HEK293 (cell line): Measurements from ENCODE around the gene LMO7.
A peak's percentile ranks its signal among the peaks of the same experiment; 100 is the strongest.

Experiments used
- CTCF ChIA-PET: fragments of 350-600 bp; formaldehyde crosslinking; extraction: SDS; loops from one replicate; lab custom pipeline; 2021; ENCODE audit warnings: antibody characterized with exemption; lab: Yijun Ruan, JAX
- POLR2A ChIA-PET: fragments of 300-600 bp; formaldehyde crosslinking; extraction: SDS; loops from one replicate; lab custom pipeline; 2020; ENCODE audit warnings: antibody characterized with exemption, inconsistent platforms; lab: Yijun Ruan, JAX
- H3K27ac ChIP-seq: fragments of 200-500 bp; sonication (Bioruptor generic); 2 replicates; pipeline ENCODE4 v1.5.1; 2014; ENCODE audit warnings: low read depth, low read length, control low read depth, inconsistent platforms; ENCODE audit errors: extremely low read depth
- H3K36me3 ChIP-seq, 2 experiments: fragments of 200-500 bp in 1 of 2; sonication (Bioruptor generic) in 1 of 2; 1 replicate in 1 of 2; 2 replicates in 1 of 2; pipeline ENCODE4 v1.5.1; 2014 to 2017; ENCODE audit warnings: inconsistent platforms in 2 of 2, low read length in 2 of 2; ENCODE audit not compliant: control insufficient read depth in 2 of 2, insufficient read depth in 1 of 2
- H3K4me1 ChIP-seq: fragments of 200-500 bp; sonication (Bioruptor generic); 2 replicates; pipeline ENCODE4 v1.5.1; 2014; ENCODE audit warnings: mild to moderate bottlenecking, low read length, inconsistent platforms; ENCODE audit not compliant: control insufficient read depth, insufficient read depth
- H3K4me3 ChIP-seq: 2 replicates; pipeline ENCODE4 v1.5.1; 2011; ENCODE audit warnings: low read depth, mild to moderate bottlenecking, control low read depth, low read length, moderate library complexity
- H3K9me3 ChIP-seq: fragments of 200-500 bp; sonication (Bioruptor generic); 2 replicates; pipeline ENCODE4 v1.5.1; 2014; ENCODE audit warnings: low read depth, low read length, inconsistent platforms; ENCODE audit not compliant: control insufficient read depth, insufficient read depth
- FEZF1 ChIP-seq: fragments of 450-650 bp; formaldehyde crosslinking; IDR thresholded peaks from 2 replicates; pipeline ENCODE4 v1.5.1; 2016; ENCODE audit warnings: missing biosample characterization, missing genetic modification characterization
- GLI2 ChIP-seq: fragments of 450-650 bp; formaldehyde crosslinking; IDR thresholded peaks from 2 replicates; pipeline ENCODE4; 2017; ENCODE audit warnings: missing biosample characterization, missing genetic modification characterization, low read depth, borderline replicate concordance
- HOXC10 ChIP-seq: sonication (generic); formaldehyde crosslinking; IDR thresholded peaks from 2 replicates; pipeline ENCODE4 v1.8.1; 2023; ENCODE audit warnings: mild to moderate bottlenecking, missing genetic modification reagents
- PRDM10 ChIP-seq: fragments of 450-650 bp; formaldehyde crosslinking; IDR thresholded peaks from 2 replicates; pipeline ENCODE4 v1.5.1; 2016; ENCODE audit warnings: missing biosample characterization, missing genetic modification characterization
- PRDM6 ChIP-seq: fragments of 450-650 bp; formaldehyde crosslinking; IDR thresholded peaks from 2 replicates; pipeline ENCODE4 v1.5.1; 2017; ENCODE audit warnings: missing biosample characterization, missing genetic modification characterization
- ZBTB21 ChIP-seq: fragments of 450-650 bp; formaldehyde crosslinking; IDR thresholded peaks from 2 replicates; pipeline ENCODE4 v1.5.1; 2017; ENCODE audit warnings: missing biosample characterization, missing genetic modification characterization
- ZNF146 ChIP-seq: fragments of 450-650 bp; formaldehyde crosslinking; IDR thresholded peaks from 2 replicates; pipeline ENCODE4 v1.5.1; 2016; ENCODE audit warnings: missing biosample characterization, missing genetic modification characterization
- ZNF211 ChIP-seq: fragments of 450-650 bp; formaldehyde crosslinking; IDR thresholded peaks from 2 replicates; pipeline ENCODE4 v1.5.1; 2016; ENCODE audit warnings: low read depth, missing biosample characterization, missing genetic modification characterization
- ZNF341 ChIP-seq: fragments of 450-650 bp; formaldehyde crosslinking; IDR thresholded peaks from 2 replicates; pipeline ENCODE4; 2016; ENCODE audit warnings: low read depth, missing biosample characterization, missing genetic modification characterization
- ZNF391 ChIP-seq: fragments of 450-650 bp; formaldehyde crosslinking; IDR thresholded peaks from 2 replicates; pipeline ENCODE4 v1.5.1; 2016; ENCODE audit warnings: low read depth, missing biosample characterization, missing genetic modification characterization, borderline replicate concordance
- ZNF394 ChIP-seq: fragments of 450-650 bp; formaldehyde crosslinking; IDR thresholded peaks from 2 replicates; pipeline ENCODE4 v1.5.1; 2016; ENCODE audit warnings: missing biosample characterization, missing genetic modification characterization, mild to moderate bottlenecking, moderate library complexity, borderline replicate concordance
- ZNF521 ChIP-seq: fragments of 450-650 bp; formaldehyde crosslinking; IDR thresholded peaks from 2 replicates; pipeline ENCODE4 v1.5.1; 2017; ENCODE audit warnings: missing biosample characterization, mild to moderate bottlenecking, missing genetic modification characterization
- ZNF548 ChIP-seq: fragments of 450-650 bp; formaldehyde crosslinking; IDR thresholded peaks from 2 replicates; pipeline ENCODE4 v1.5.1; 2016; ENCODE audit warnings: missing biosample characterization, missing genetic modification characterization
- ZNF585B ChIP-seq: fragments of 450-650 bp; formaldehyde crosslinking; IDR thresholded peaks from 2 replicates; pipeline ENCODE4 v1.5.1; 2016; ENCODE audit warnings: missing biosample characterization, missing genetic modification characterization
- ZNF610 ChIP-seq: fragments of 450-650 bp; formaldehyde crosslinking; IDR thresholded peaks from 2 replicates; pipeline ENCODE4 v1.5.1; 2016; ENCODE audit warnings: missing biosample characterization, missing genetic modification characterization, borderline replicate concordance
- ZNF654 ChIP-seq: fragments of 450-650 bp; formaldehyde crosslinking; IDR thresholded peaks from 2 replicates; pipeline ENCODE4 v1.5.1; 2016; ENCODE audit warnings: low read depth, missing biosample characterization, missing genetic modification characterization
- ZSCAN18 ChIP-seq: fragments of 450-650 bp; formaldehyde crosslinking; IDR thresholded peaks from 2 replicates; pipeline ENCODE4 v1.5.1; 2016; ENCODE audit warnings: missing biosample characterization, missing genetic modification characterization
- ZXDB ChIP-seq: fragments of 450-650 bp; formaldehyde crosslinking; IDR thresholded peaks from 2 replicates; pipeline ENCODE4 v1.5.1; 2016; ENCODE audit warnings: missing biosample characterization, missing genetic modification characterization

The LMO7 gene

DNA sequence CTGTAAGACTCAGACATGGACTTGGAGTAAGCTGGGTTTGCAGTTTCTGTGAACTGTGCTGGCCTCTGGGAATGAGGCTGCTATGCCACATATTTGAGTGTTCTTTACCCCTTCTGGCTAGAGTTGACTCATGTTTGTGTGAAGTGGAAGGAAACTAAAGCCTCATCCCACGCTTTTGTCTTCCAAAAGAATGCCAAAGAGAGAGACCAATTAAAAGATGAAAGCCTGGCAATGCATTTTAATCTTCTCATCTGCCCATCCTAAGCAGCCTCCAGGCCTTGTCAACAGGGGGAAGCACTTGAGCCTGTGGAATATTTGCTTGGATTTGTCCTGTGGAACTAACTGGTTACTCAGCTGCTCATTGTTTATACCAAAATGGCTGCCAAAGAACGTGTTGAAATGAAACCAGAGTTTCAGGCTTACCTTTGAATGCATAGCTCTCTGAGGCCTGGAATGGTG, 49.1 kb downstream of the LMO7 start:
- Histone ChIP-seq H3K4me1 (no peaks in the 10 kb centered on the region), H3K4me3 (no peak overlapping the region), H3K9me3 (no peaks in the 10 kb centered on the region), H3K36me3 (no peaks in the 10 kb centered on the region), H3K27ac (no peak overlapping the region)
- CTCF ChIA-PET: interaction anchor here (0.6 to 5.3 kb wide), 6 partner anchors 10 to 540 kb away, joined by 3 to 42 read pairs (median 4); no protein-coding TSS in a partner anchor
- POLR2A ChIA-PET: no interaction called here
- TF ChIP-seq FEZF1 (no peak), ZSCAN18 (tag by site-specific recombination) (no peak), ZBTB21 (no peak), ZNF610 (tag by site-specific recombination) (no peak), HOXC10 (no peak), GLI2 (no peak), ZNF394 (no peak), ZNF521 (tag by site-specific recombination) (no peak), ZNF341 (tag by site-specific recombination) (no peak), ZXDB (no peak), ZNF654 (tag by site-specific recombination) (no peak), ZNF548 (tag by site-specific recombination) (no peak), ZNF585B (tag by site-specific recombination) (no peak), ZNF211 (no peak), ZNF391 (no peak), PRDM10 (tag by site-specific recombination) (no peak)

- Histone ChIP-seq H3K27ac (no peak overlapping the region), H3K36me3 (no peaks in the 10 kb centered on the region), H3K4me3 (no peak overlapping the region), H3K9me3 (no peaks in the 10 kb centered on the region), H3K4me1 (no peaks in the 10 kb centered on the region)
- ChIA-PET POLR2A (no interaction called here), CTCF (interaction anchor here (0.6 to 5.3 kb wide), 9 partner anchors 9 to 217 kb away, joined by 3 to 42 read pairs (median 4); no protein-coding TSS in a partner anchor)
- TF ChIP-seq ZNF146 (tag by site-specific recombination) (no peak), ZNF654 (tag by site-specific recombination) (peak; percentile 22; the same call in 1 of the 2 replicates), PRDM6 (no peak)
Observed at GRCh38 chr13:75687150-75687763, 51.1 kb downstream of the LMO7 start.
